ENCODE data around the gene PLAAT5.
"Not testable (repeated sequence)": the region's sequence is repeated elsewhere in the genome, so short reads cannot be mapped to it uniquely, and the experiment has no call there.

The PLAAT5 gene, protein sequence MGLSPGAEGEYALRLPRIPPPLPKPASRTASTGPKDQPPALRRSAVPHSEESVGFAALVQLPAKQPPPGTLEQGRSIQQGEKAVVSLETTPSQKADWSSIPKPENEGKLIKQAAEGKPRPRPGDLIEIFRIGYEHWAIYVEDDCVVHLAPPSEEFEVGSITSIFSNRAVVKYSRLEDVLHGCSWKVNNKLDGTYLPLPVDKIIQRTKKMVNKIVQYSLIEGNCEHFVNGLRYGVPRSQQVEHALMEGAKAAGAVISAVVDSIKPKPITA

DNA sequence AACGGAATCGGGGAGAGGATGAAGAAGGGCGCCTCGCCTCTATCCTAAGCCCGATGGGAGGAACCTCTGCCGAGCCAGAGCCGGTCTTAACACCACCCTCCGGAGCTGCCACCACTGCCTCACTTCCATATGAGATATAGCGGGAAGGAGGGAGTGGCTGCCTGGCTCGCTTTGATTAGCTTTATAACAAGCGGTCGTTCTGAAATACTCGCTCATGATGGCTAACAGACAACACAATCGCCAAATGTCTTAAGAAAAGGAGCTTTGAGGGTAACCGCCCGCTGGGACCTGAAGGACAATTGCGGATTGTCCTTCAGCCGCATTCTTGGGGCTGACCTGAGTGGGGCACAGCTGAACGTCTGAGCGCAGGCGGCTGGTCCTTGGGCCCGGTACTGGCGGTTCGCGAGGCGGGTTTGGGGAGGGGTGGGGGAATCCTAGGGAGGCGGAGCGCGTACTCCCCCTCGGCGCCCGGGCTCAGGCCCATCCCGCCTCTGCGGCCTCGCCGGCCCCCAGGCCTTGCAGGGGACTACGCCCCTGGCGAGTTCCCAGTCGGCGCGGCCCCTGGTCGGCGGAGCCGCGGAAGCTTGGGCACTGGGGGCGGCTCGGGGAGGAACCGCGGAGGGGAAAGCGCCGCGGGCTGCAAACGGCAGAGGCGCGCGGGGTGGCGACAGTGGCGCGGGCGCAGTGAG lies at the start of gene PLAAT5:
Gene PLAAT5 (minus strand): TSS at position 617 of the 689 bp plus-strand sequence. CDS start 133 bp downstream, at position 484.
- peak; percentile 42 for DNase-seq

DNA sequence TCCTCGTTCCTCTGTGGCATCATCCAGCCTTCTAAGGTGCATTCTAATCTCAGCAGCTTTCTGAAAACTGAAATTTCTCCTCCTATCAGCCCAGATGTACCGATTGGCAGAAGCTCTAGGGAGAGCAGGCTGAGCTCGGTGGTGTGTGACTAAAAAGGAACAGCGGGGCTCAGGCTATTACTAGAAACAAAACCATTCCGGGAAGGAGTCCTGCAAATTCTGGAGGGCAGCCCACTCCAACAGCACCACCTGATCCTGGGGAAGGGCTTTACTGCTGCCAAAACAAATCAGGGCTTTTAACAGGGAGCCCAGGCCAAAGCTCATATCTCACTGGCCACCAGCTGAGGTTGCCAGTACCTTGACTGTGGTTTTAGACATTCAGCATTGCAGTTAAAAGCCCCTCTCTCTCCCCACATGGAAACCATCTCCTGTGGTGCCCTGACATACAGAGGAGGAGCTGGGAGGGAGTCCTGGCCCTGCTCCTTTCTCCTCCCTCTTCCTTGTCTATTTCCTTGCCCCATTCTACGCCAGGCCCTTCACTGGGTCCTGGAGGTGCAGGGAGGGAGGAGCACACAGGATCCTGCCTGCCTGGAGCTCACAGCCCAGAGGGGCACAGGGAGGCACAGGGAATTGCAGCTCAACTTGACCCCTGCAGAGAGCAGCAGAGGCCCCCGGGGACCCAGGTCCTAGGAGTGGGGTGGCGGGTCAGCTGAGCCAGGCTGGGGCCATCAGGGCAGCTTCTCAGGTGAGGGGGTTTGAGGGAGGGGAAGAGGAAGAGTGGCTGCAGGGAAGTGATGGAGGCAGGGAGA lies 46.5 kb upstream of the PLAAT5 start:
- peak; percentile 47 for DNase-seq

DNA sequence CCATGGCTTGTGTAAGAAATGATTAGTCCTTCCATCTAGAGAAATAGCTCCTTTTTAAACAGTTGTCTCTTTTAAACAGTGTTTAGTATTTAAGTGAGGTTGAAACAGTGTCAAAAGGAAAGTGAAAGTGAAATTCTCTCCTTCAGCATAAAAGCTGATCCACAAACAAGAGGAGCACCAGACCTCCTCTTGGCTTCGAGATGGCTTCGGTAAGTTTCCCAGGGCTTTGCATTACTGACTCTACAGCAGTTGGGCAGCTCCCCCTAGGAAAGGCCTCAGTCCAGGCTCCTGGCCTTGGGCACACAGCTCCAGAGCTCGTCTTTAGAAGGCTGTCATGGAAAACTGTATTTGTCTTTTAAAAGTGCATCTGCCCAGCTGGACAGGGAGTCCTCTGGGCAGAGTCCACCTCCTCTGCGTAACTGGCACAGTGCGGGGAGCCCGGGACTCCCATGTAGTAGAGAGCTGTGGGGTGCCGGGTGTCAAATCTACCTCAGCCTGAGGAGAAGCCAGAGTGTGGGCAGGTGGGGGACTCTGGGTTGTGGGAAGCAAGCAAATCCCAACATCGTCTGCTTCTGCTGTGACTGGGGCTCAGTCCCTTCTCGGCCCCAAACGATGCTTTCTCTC lies 45.8 kb upstream of the PLAAT5 start, which contains the start of gene PLAAT4:
Gene PLAAT4 (plus strand): TSS at position 140 of the 624 bp plus-strand sequence. CDS start 61 bp downstream, at position 201.
- peak; percentile 43 for DNase-seq

DNA sequence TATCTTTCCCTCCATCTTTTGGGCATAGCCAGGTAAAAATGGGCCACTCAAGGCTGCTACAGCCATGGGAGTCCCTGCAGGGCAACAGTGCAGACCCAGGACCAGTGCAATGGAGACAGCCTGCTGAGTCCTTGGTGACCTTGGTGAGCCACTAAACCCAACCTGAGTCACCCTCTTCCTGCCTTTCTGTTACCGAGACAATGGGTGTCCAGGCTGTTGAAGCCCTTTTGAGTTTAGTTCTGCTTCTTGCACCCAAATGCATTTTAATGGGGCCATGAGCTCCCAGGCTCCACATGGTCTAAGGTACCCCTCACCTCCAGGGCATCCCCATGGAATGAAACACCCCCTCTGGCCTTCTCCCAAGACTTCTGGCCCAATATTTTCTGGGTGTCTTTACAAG lies 44.8 kb upstream of the PLAAT5 start:
- DNase-seq, result peak; percentile 61

DNA sequence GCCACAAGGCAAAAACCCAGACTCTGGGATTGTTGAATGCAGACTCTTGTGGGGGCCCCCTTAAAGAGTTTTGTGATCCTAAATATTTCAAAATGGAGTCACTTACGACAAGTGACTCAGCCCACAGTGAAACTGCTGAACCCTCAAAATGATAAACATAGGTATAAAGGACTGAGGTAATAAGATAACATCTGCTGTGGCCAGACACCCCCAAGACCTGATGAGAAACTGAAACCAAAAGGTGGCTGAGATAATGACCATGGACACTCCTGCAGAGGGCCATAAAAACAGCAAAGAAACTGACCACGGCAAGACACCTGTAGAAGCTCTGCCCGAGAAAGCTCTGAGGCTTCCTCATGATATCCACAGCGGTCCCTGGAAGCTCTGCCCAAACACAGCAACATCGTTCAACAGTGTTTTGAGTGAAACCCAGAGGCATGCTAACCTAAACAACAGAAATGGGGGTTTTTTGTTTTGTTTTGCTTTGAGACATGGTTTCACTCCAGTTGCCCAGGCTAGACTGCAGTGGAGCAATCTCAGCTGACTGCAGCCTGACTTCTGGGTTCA lies 44.0 kb upstream of the PLAAT5 start:
- DNase-seq, result no peak

DNA sequence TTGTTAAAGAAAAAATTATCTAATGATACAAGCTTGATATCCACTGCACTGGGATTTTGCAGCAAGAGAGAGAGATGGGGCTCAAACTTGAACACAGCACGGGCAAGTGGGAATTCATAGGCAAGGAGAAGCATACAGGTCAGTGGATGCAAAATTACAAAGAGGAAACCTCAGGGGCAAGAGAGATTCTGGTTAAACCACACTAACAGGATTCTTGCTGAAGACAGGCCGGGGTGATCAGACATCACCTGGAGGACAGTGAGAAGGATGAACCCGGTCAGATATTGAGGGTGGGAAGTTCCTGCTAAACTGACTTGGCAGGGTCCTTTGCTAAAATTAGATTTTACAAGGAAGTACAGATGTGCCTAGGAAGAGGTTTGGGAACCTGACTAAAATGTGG lies 43.1 kb upstream of the PLAAT5 start:
- DNase-seq, result no peak

DNA sequence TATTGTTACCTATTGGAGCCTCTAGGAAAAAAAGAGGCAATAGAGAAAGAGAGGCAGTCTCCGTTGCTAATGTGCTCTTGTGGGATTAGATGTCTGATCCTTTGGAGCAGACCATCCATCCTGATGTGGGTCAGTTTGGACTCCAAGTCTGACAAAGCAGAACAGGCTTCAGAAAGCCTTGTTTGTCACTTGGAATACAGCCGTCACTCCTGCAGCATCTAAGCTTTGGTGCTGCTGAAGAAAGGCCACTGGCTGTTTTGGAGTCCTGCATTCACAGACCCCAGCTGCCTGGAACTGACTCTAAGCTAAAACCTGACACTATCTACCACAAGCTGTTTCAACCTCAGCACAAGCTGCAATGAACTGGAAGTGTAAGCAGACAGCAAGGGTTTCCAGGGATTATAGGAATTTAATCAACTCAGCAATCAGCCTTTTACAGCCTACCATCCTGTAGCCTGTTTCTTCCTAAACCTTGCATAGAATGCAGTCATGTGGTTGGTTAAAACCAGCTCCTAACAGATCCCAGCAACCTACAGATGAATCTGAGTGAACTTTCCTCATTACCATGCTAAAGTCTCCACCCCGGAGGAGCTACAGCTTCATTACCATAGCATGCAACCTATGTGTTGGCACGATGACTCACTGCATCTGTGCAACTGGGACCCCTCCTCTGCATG lies 42.0 kb upstream of the PLAAT5 start:
- no peak for DNase-seq

DNA sequence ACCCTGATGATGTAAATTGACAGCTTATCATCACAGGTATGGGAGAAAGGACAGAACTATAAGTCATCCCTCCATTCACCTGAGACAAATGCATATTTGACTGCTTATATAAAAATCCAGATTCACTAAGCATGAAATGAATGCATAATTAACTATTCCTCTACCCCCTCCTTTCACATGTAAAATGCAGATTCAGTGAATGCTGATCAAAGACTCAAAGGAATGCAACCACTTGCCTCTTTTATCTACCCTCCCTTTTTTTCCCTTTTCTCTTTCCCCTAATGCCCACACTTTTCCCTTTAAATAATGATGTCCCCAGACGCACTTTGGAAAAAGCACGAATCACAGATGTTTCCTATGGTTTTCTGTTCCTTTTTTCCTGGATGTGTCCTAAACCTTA lies 41.1 kb upstream of the PLAAT5 start:
- no peak for DNase-seq

DNA sequence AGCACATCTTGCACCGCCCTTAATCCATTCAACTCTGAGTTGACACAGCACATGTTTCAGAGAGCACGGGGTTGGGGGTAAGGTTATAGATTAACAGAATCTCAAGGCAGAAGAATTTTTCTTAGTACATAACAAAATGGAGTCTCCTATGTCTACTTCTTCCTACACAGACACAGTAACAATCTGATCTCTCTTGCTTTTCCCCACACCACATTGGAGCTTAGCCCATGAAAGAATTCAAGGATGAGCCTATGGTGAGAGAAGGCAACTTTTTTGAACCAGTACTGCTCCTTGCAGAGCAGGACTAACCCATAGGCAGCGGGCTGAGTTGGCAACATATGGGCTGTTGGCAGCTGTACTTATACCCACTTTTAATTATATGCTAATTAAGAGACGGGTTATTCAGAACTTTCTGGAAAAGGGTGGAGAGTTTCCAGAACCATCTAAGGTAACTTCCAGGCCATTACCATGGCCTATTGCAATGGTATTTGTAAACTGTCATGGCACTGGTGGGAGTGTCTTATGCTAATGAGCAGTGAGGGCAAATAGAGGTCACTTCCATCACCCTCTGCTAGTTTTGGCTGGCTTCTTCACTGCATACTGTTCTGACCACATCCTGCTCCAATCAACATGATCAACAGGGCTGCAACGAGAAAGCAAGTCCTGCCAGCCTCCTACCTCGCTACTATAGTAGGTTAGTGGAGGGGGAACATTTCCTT lies 40.3 kb upstream of the PLAAT5 start:
- DNase-seq, result peak; percentile 42

DNA sequence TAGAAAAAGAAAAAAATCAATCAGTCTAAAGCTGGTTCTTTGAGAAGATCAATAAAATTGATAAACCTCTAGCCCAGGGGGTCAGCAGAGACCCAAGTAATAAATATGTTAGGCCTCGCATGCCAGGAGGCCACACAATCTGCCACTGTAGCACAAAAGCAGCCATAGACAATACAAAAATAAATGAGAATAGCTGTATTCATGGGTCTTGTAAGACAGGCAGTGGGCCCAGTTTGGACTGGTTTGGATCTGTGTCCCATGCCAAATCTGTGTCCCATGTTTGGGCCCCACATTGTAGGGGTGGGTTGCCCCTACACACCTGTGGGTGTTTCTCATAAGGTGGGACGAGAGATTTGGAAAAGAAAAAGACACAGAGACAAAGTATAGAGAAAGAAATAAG lies 39.1 kb upstream of the PLAAT5 start:
- DNase-seq, result no peak

DNA sequence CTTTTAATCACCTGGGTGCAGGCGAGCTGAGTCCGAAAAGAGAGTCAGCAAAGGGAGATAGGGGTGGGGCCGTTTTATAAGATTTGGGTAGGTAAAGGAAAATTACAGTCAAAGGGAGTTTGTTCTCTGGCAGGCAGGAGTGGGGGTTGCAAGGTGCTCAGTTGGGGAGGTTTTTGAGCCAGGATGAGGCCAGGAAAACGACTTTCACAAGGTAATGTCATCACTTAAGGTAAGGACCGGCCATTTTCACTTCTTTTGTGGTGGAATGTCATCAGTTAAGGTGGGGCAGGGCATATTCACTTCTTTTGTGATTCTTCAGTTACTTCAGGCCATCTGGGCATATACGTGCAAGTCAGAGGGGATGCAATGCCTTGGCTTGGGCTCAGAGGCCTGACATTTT lies 38.4 kb upstream of the PLAAT5 start:
- DNase-seq, result not testable (repeated sequence)

DNA sequence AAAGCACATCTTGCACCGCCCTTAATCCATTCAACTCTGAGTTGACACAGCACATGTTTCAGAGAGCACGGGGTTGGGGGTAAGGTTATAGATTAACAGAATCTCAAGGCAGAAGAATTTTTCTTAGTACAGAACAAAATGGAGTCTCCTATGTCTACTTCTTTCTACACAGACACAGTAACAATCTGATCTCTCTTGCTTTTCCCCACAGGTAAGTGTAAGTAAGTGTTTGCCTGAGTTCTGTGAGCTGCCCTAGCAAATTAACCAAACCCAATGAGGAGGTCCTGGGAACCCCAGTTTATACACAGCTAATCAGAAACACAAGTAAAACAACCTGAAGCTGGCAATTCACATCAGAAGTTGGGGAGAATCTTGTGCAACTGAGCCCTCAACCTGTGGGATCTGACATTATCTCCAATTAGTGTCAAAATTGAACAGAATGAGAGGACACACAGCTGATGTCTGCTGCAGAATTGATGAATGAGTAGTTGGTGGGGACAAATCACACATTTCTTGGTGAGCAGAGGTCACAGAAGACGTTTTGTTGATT lies 37.8 kb upstream of the PLAAT5 start:
- DNase-seq, result not testable (repeated sequence)

DNA sequence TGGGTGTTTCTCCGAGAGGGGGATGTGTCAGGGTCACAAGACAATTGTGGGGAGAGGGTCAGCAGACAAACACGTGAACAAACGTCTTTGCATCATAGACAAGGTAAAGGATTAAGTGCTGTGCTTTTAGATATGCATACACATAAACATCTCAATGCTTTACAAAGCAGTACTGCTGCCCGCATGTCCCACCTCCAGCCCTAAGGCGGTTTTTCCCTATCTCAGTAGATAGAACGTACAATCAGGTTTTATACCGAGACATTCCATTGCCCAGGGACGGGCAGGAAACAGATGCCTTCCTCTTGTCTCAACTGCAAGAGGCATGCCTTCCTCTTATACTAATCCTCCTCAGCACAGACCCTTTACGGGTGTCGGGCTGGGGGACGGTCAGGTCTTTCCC lies 37.2 kb upstream of the PLAAT5 start:
- DNase-seq, result not testable (repeated sequence)

DNA sequence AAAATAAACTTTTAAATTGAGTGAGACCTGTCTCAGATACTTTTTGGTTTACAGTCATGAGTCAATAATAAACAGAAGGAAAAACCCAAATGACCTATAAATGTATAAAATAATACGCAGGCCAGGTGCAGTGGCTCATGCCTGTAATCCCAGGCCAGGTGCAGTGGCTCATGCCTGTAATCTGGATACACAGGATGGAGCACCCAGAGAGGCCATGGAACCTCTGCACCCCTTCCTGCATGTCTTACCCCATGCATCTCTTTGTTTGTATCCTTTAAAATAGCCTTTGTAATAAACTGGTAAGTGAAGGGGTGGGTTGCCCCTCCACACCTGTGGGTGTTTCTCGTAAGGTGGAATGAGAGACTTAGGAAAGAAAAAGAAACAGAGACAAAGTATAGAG lies 36.7 kb upstream of the PLAAT5 start:
- no peak for DNase-seq

DNA sequence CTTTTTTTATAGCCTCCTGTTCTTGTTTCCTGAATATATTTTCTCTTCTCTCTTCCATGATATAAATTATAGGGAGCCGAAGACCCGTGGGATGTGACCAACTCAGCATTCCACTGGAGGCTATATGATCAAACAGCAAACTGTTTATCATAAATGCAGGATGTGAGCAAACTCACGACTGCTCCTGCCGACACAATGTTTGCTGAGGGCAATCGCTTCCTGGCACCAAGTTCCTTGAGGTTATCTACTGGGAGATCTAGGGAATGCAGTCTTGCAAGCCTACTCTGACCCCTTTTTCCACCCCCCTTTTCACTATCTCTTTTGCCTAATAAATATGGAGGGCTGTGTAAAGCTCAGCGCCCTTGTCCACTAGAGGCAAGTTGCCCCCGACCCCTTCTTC lies 32.2 kb upstream of the PLAAT5 start:
- no peak for DNase-seq

DNA sequence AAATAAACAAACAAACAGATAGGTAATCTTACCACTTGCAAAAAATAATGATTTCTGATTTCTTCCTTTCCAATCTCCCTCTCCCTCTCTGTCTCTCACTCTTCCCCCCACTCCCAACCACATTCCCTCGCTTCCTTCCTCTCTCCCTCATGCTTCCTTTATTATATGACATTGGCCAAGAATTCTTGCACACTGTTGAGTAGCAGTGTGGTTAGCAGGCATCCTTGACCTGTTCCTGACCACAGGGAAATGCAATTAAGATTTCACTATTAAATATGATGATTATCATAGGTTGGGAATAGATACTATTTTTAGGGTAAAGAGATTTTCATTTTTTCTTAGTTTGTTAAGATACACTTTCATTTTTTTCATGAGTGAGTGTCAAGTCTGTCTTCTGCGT lies 30.9 kb upstream of the PLAAT5 start:
- DNase-seq, result no peak

DNA sequence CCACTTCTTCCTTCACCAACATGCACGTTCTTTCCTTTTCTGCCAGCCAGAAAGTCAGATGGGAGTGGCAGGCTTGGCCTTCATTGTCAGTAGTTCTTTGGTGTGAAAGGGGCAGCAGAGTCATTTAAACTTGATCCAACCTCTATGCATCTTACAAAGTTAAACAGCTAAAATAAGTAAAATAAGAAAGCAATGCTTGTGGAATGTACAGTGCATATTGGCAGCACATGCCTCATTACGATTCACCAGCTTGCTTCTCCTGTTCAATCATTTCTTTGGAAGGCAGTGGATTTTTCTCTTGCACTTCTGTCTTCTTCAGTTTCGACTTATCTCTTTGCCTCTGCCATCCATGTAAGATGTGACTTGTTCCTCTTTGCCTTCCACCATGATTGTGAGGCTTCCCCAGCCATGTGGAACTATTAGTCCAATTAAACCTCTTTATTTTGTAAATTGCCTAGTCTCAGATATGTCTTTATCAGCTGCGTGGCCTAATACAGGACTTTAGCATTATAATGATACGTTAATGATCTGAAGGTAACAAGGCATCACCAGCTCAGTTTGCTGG lies 29.7 kb upstream of the PLAAT5 start:
- DNase-seq, result no peak

DNA sequence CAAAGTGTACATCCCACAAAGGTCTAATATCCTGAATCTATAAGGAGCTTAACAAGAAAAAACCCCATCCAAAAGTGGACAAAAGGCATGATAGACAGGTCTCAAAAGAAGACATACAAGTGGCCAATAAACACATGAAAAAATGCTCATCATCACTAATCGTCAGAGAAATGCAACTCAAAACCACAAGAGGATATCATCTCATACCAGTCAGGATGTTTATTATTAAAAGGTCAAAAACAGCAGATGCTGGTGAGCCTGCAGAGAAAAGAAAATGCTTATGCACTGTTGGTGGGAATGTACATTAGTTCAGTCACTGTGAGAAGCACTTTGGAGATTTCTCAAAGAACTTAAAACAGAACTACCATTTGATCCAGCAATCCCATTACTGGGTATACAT lies 27.6 kb upstream of the PLAAT5 start:
- DNase-seq, result no peak

DNA sequence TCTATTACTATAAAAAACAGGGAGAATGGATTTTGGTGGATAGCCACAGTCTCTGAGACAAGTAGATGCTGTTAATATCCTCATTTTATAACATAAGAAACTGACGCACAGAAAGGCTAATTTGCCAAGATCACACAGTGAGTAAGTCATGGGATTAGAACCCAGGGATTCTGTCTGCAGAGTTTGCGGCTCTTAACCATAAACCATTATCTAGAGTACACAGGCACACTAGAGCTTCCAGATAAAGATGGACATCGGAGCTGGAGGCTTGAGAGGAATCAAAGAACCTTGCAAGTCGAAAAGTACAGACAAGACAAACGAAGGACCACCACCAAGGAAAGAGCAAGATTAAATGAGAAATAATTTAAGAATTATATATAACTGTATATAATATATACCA lies 26.2 kb upstream of the PLAAT5 start:
- DNase-seq, result no peak

DNA sequence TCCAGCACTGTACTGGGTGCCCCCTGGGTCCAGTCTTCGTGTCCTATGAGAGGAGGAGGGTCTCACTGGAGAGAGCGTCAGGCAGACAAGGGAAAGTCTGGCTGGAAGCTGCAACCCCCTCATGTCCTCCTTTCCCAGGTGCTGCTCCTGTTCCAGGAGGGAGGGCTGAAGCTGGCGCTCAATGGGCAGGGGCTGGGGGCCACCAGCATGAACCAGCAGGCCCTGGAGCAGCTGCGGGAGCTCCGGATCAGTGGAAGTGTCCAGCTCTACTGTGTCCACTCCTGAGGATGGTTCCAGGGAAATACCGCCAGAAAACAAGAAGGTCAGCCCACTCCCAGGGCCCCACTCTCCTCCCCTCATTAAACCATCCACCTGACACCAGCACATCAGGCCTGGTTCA lies 25.1 kb upstream of the PLAAT5 start:
- DNase-seq, result no peak

DNA sequence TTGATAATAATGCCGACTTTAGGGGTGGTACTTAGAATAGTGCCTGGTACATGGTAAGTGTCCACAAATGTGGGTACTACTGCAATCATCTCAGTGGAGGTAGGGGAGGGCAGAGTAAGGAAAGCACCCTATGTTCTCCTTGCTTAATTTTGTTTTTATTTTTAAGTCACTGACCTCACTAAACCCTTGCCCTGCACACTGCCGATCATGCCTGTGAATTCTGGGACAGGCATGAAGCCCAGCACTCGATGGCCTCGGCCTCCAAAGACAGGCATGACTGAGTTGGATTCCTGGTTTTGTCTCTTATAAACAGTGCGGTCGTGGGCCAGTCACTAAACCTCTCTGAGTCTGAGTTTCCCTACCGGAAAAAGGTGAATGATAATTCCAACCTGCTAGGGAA lies 21.8 kb upstream of the PLAAT5 start:
- DNase-seq, result no peak

Measured in stimulated activated CD8-positive, alpha-beta memory T cell treated with anti-CD3 and anti-CD28 coated beads, Interleukin-4, amount 100 ng/mL, for 48 hours (primary cell).